Measurements from ENCODE around the gene BCLAF3.

- TF ChIP-seq POLR2AphosphoS5 (IDR thresholded peaks at IDR 0.05): no peak
- TF ChIP-seq POLR2A (IDR thresholded peaks at IDR 0.05): no peak
- no peak for TF ChIP-seq CTCF (IDR thresholded peaks at IDR 0.05)
Observed at GRCh38 chrX:19964017-19964710, 26.7 kb downstream of the BCLAF3 start.
